Activated T-cell treated with anti-CD3 and anti-CD28 coated beads, Interleukin-2, amount 50 U/mL, for 72 hours (primary cell): ENCODE data around the gene C10orf88. TPM values are rescaled to one million over a fixed set of nuclear protein-coding genes. Genes with fewer than 3 reads are reported as not detected.
"Not testable (repeated sequence)": the region's sequence is repeated elsewhere in the genome, so short reads cannot be mapped to it uniquely, and the experiment has no call there.

ENCODE experiments used
- ATAC-seq, 2 donors: fragments of 150-1000 bp; cut with Tn5 transposase; replicated peaks in 1 of 2; 2 replicates each; pipeline ENCODE4 v1.10.0; 2021; ENCODE audit warnings: moderate library complexity in 2 of 2, mild to moderate bottlenecking in 1 of 2
- DNase-seq, 2 donors: peaks; one replicate each; pipeline ENCODE4 v3.0.0; 2021 to 2022; ENCODE audit warnings: mixed read lengths in 1 of 2
- H3K27ac Mint-ChIP-seq: one replicate; pipeline ENCODE4 v1.8.0; 2022; ENCODE audit warnings: mild to moderate bottlenecking, moderate library complexity, mixed read lengths
- H3K27me3 Mint-ChIP-seq: one replicate; pipeline ENCODE4 v1.8.0; 2022; ENCODE audit warnings: low read depth, mixed read lengths
- H3K36me3 Mint-ChIP-seq, 2 donors: one replicate each; pipeline ENCODE4 v1.8.0; 2022; ENCODE audit warnings: mixed read lengths in 2 of 2, mild to moderate bottlenecking in 1 of 2; ENCODE audit not compliant: insufficient read depth in 2 of 2
- H3K4me1 Mint-ChIP-seq: one replicate; pipeline ENCODE4 v1.8.0; 2022; ENCODE audit warnings: low read depth, mixed read lengths
- H3K4me3 Mint-ChIP-seq, 2 donors: one replicate each; pipeline ENCODE4 v1.8.0; 2022; ENCODE audit warnings: mild to moderate bottlenecking in 2 of 2, mixed read lengths in 2 of 2, moderate library complexity in 2 of 2
- H3K9me3 Mint-ChIP-seq, 2 donors: one replicate each; pipeline ENCODE4 v1.8.0; 2022; ENCODE audit warnings: mixed read lengths in 2 of 2
- total RNA-seq, 2 donors: library from RNA; stranded (reverse); gene quantifications; one replicate each; pipeline ENCODE4 v1.2.3, GENCODE V29; 2022

Gene C10orf88
- total RNA-seq, 2 donors from 2014 or later: 11.6 to 11.8 TPM

GRCh38 chr10:122949296-122949695, 4.7 kb downstream of the C10orf88 start:
- Mint-ChIP-seq H3K36me3 (peaks cover 12 to 28% of the 10 kb centered on the region in 2 donors), H3K27me3 (no peaks in the 10 kb centered on the region), H3K9me3 (no peaks in the 10 kb centered on the region), H3K4me1 (peaks cover 32% of the 10 kb centered on the region), H3K4me3 (no peak overlapping the region), H3K27ac (no peak overlapping the region)
- DNase-seq: no peak
- no peak for ATAC-seq

- Mint-ChIP-seq H3K4me3 (no peak overlapping the region), H3K9me3 (no peaks in the 10 kb centered on the region), H3K4me1 (no peaks in the 10 kb centered on the region), H3K36me3 (peaks cover 3 to 19% of the 10 kb centered on the region in 2 donors), H3K27me3 (no peaks in the 10 kb centered on the region), H3K27ac (no peak overlapping the region)
- no peak for DNase-seq
- no peak for ATAC-seq
Observed at GRCh38 chr10:122939856-122940543, 14.0 kb downstream of the C10orf88 start.

- Mint-ChIP-seq H3K36me3 (peaks cover 1 to 17% of the 10 kb centered on the region in 2 donors), H3K4me1 (no peaks in the 10 kb centered on the region), H3K4me3 (no peak overlapping the region), H3K27me3 (no peaks in the 10 kb centered on the region), H3K27ac (no peak overlapping the region), H3K9me3 (no peaks in the 10 kb centered on the region)
- ATAC-seq: no peak
- no peak for DNase-seq
Observed at GRCh38 chr10:122939133-122939855, 14.7 kb downstream of the C10orf88 start.

GRCh38 chr10:122931088-122931906, 22.7 kb downstream of the C10orf88 start:
- ATAC-seq (no peak), DNase-seq (no peak)
- Mint-ChIP-seq H3K27ac (no peak overlapping the region), H3K4me1 (no peaks in the 10 kb centered on the region), H3K27me3 (no peaks in the 10 kb centered on the region), H3K36me3 (peaks cover 0 to 1% of the 10 kb centered on the region in 2 donors), H3K9me3 (no peaks in the 10 kb centered on the region), H3K4me3 (no peak overlapping the region)

GRCh38 chr10:122930140-122930539, 23.9 kb downstream of the C10orf88 start:
- Mint-ChIP-seq H3K9me3 (no peaks in the 10 kb centered on the region), H3K27ac (no peak overlapping the region), H3K4me1 (no peaks in the 10 kb centered on the region), H3K36me3 (peaks cover 0 to 1% of the 10 kb centered on the region in 2 donors), H3K4me3 (no peak overlapping the region), H3K27me3 (no peaks in the 10 kb centered on the region)
- no peak for ATAC-seq
- no peak for DNase-seq

- peaks cover 2 to 10% of the 10 kb centered on the region in 2 donors for H3K9me3 Mint-ChIP-seq
- ATAC-seq (no peak), DNase-seq (no peak)
- no peak overlapping the region for H3K4me3 Mint-ChIP-seq
- no peak overlapping the region for H3K27ac Mint-ChIP-seq
- H3K36me3 Mint-ChIP-seq: peaks cover 0 to 4% of the 10 kb centered on the region in 2 donors
- no peaks in the 10 kb centered on the region for H3K4me1 Mint-ChIP-seq
- H3K27me3 Mint-ChIP-seq: no peaks in the 10 kb centered on the region
Observed at GRCh38 chr10:122915700-122916099, 38.3 kb downstream of the C10orf88 start.

- Mint-ChIP-seq H3K27me3 (peaks cover 14% of the 10 kb centered on the region), H3K36me3 (no peaks in the 10 kb centered on the region), H3K27ac (no peak overlapping the region), H3K4me1 (no peaks in the 10 kb centered on the region), H3K4me3 (no peak overlapping the region), H3K9me3 (peaks cover 0 to 5% of the 10 kb centered on the region in 2 donors)
- ATAC-seq (peak; percentile 50 to 64), DNase-seq (peak; percentile 53 to 63)
Observed at GRCh38 chr10:122911889-122912484, 42.0 kb downstream of the C10orf88 start.

GRCh38 chr10:122910310-122910709, 43.7 kb downstream of the C10orf88 start, which contains the start of gene FAM24A:
Gene FAM24A (plus strand): TSS chr10:122910610. CDS start chr10:122911635, 1,025 bp downstream.
- H3K9me3 Mint-ChIP-seq: peaks cover 0 to 1% of the 10 kb centered on the region in 2 donors
- H3K4me1 Mint-ChIP-seq: no peaks in the 10 kb centered on the region
- no peak for DNase-seq

GRCh38 chr10:122903861-122904260, 50.2 kb downstream of the C10orf88 start:
- ATAC-seq, H3K4me1 Mint-ChIP-seq, H3K4me3 Mint-ChIP-seq, DNase-seq, H3K27ac Mint-ChIP-seq: not testable (repeated sequence)
- Mint-ChIP-seq H3K27me3 (peaks cover 41% of the 10 kb centered on the region), H3K9me3 (peaks cover 10 to 15% of the 10 kb centered on the region in 2 donors), H3K36me3 (peaks cover 6 to 10% of the 10 kb centered on the region in 2 donors)

More at GRCh38 chr10:122910310-122910709, 43.7 kb downstream of the C10orf88 start, which contains the start of gene FAM24A:
- Mint-ChIP-seq H3K36me3 (no peaks in the 10 kb centered on the region), H3K27me3 (peaks cover 19% of the 10 kb centered on the region), H3K4me3 (no peak within 1 kb of the TSS), H3K27ac (no peak within 1 kb of the TSS)
- no peak for ATAC-seq

GRCh38 chr10:122894261-122894944, 59.6 kb downstream of the C10orf88 start:
- no peak overlapping the region for H3K4me3 Mint-ChIP-seq
- no peak overlapping the region for H3K27ac Mint-ChIP-seq
- H3K36me3 Mint-ChIP-seq: peaks cover 2% of the 10 kb centered on the region in 2 donors

GRCh38 chr10:122884166-122884565, 69.9 kb downstream of the C10orf88 start:
- H3K27ac Mint-ChIP-seq: no peak overlapping the region

More at GRCh38 chr10:122894261-122894944, 59.6 kb downstream of the C10orf88 start:
- no peaks in the 10 kb centered on the region for H3K4me1 Mint-ChIP-seq
- DNase-seq (no peak), ATAC-seq (no peak)
- no peaks in the 10 kb centered on the region for H3K27me3 Mint-ChIP-seq
- no peaks in the 10 kb centered on the region for H3K9me3 Mint-ChIP-seq

GRCh38 chr10:122882766-122883165, 71.3 kb downstream of the C10orf88 start:
- Mint-ChIP-seq H3K27me3 (no peaks in the 10 kb centered on the region), H3K36me3 (peaks cover 8 to 14% of the 10 kb centered on the region in 2 donors), H3K4me3 (peak overlapping the region in 1 of 2 donors; percentile 26), H3K27ac (peak overlapping the region; percentile 34), H3K9me3 (no peaks in the 10 kb centered on the region), H3K4me1 (peaks cover 36% of the 10 kb centered on the region)
- DNase-seq: no peak
- peak in 1 of 2 donors; percentile 19 for ATAC-seq

More at GRCh38 chr10:122884166-122884565, 69.9 kb downstream of the C10orf88 start:
- ATAC-seq: no peak
- Mint-ChIP-seq H3K27me3 (no peaks in the 10 kb centered on the region), H3K36me3 (peaks cover 10 to 14% of the 10 kb centered on the region in 2 donors), H3K4me1 (peaks cover 25% of the 10 kb centered on the region), H3K4me3 (no peak overlapping the region), H3K9me3 (no peaks in the 10 kb centered on the region)
- DNase-seq: no peak
